SH-SY5Y (cell line): Measurements from ENCODE around the gene KLF8.

ENCODE experiments used
- GATA2 ChIP-seq: IDR thresholded peaks from 2 replicates; pipeline ENCODE4 v1.6.1; 2011; ENCODE audit warnings: mild to moderate bottlenecking, low read depth, low read length
- GATA3 ChIP-seq: IDR thresholded peaks from 2 replicates; pipeline ENCODE4 v1.6.1; 2011; ENCODE audit warnings: low read depth, mild to moderate bottlenecking, low read length, moderate library complexity

DNA sequence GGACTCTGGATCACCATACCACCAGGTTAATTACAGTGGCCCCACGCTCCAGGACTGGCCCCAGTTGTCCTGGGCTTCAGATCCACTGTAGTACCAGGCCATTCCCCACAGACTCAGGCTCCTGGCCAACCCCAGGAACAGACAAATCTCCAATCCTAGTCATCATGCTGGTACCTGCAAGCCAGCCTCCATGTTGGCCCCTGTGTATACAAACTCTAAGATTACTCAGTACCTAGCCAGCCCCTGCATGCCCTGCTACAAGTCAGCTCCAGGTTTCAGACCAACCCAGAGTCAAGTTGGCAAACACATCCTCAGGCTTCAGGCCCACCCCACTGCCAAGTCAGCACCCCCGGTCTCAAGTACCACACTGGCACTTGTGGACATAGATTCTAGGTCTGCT, 85.9 kb downstream of the KLF8 start:
- TF ChIP-seq GATA2 (no peak), GATA3 (no peak)
